OCI-LY1 (cell line): ENCODE measurements around the gene EFHC2.

Source experiments
- H2AFZ ChIP-seq: fragments of 200-600 bp; sonication (generic), shearing (Covaris generic); 2 replicates; pipeline ENCODE4 v1.6.0; 2014; ENCODE audit warnings: antibody characterized with exemption, mild to moderate bottlenecking, low read length
- H3F3A ChIP-seq: fragments of 200-600 bp; sonication (generic), shearing (Covaris generic); 2 replicates; pipeline ENCODE4 v1.6.0; 2014; ENCODE audit warnings: mild to moderate bottlenecking, antibody characterized with exemption, low read length, moderate library complexity; ENCODE audit not compliant: insufficient read depth
- H3K27ac ChIP-seq: fragments of 200-600 bp; sonication (generic); 2 replicates; pipeline ENCODE4 v1.5.1; 2014; ENCODE audit warnings: low read length, mixed run types, mild to moderate bottlenecking, low read depth; ENCODE audit not compliant: poor library complexity, severe bottlenecking
- H3K27me3 ChIP-seq: fragments of 200-600 bp; sonication (generic); 2 replicates; pipeline ENCODE4 v1.6.0; 2014; ENCODE audit warnings: antibody characterized with exemption, mild to moderate bottlenecking, low read length, moderate library complexity; ENCODE audit not compliant: insufficient read depth
- H3K36me3 ChIP-seq: fragments of 200-600 bp; sonication (generic); 2 replicates; pipeline ENCODE4 v1.6.1; 2014; ENCODE audit warnings: mild to moderate bottlenecking, antibody characterized with exemption, low read length, moderate library complexity, mixed read lengths; ENCODE audit not compliant: insufficient read depth
- H3K4me1 ChIP-seq: fragments of 200-600 bp; sonication (generic); 2 replicates; pipeline ENCODE4 v1.5.1; 2014; ENCODE audit warnings: mild to moderate bottlenecking, low read length, moderate library complexity; ENCODE audit not compliant: insufficient read depth, severe bottlenecking
- H3K4me2 ChIP-seq: fragments of 200-600 bp; sonication (generic), shearing (Covaris generic); 2 replicates; pipeline ENCODE4 v1.6.1; 2014; ENCODE audit warnings: low read length
- H3K4me3 ChIP-seq: fragments of 200-600 bp; sonication (generic); 2 replicates; pipeline ENCODE4 v1.5.1; 2014; ENCODE audit warnings: low read length, low read depth, mild to moderate bottlenecking, mixed read lengths; ENCODE audit not compliant: poor library complexity, severe bottlenecking
- H3K79me2 ChIP-seq: fragments of 200-600 bp; shearing (Covaris generic); 2 replicates; pipeline ENCODE4 v1.6.1; 2016; ENCODE audit warnings: mixed run types, low read length, mixed read lengths; ENCODE audit not compliant: insufficient read depth
- H3K9ac ChIP-seq: fragments of 200-600 bp; sonication (generic), shearing (Covaris generic); 2 replicates; pipeline ENCODE4 v1.6.1; 2014; ENCODE audit warnings: mild to moderate bottlenecking, low read length, mixed read lengths
- H3K9me2 ChIP-seq: fragments of 200-600 bp; sonication (generic), shearing (Covaris generic); 2 replicates; pipeline ENCODE4 v1.6.1; 2014; ENCODE audit warnings: low read depth, mild to moderate bottlenecking, low read length, mixed read lengths
- H3K9me3 ChIP-seq: fragments of 200-600 bp; shearing (Covaris generic); 2 replicates; pipeline ENCODE4 v1.6.1; 2014; ENCODE audit warnings: low read length, mixed read lengths
- H4K20me1 ChIP-seq: fragments of 200-600 bp; sonication (generic), shearing (Covaris generic); 2 replicates; pipeline ENCODE4 v1.6.0; 2016; ENCODE audit warnings: mild to moderate bottlenecking, low read length; ENCODE audit not compliant: insufficient read depth
- CTCF ChIP-seq: fragments of 200-600 bp; sonication (generic), shearing (Covaris generic); IDR thresholded peaks from 2 replicates; pipeline ENCODE4 v1.5.1; 2017; ENCODE audit warnings: mild to moderate bottlenecking, antibody characterized with exemption, low read length, moderate library complexity, mixed read lengths
- EZH2 ChIP-seq: fragments of 200-600 bp; sonication (generic), shearing (Covaris generic); IDR thresholded peaks from 2 replicates; pipeline ENCODE4 v1.8.0; 2017; ENCODE audit warnings: borderline replicate concordance, mixed run types, mild to moderate bottlenecking, antibody characterized with exemption, low read length, moderate library complexity, mixed read lengths

EFHC2 gene

DNA sequence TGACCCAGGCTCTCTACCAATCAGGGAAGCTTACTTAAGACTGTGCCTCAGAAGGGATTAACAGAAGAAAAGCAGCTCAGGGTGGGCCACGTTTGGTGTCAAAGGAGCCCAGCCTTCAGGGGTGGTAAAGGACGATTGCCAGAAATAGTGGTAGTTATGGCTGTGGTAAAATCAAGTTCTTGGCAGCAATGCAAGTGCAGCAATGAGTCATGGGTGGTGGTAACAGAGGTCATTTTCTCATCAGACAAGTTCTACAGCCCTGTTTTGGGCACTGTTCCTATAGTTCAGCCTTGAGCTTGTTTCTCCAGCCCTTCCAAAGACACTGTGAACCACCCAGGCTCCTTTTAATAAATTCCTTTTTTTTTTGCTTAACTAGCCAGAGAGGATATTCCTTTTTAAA lies 120.3 kb downstream of the EFHC2 start:
- no peak overlapping the region for H3K4me2 ChIP-seq
- TF ChIP-seq EZH2: no peak
- TF ChIP-seq CTCF: no peak
- no peak overlapping the region for H2AFZ ChIP-seq
- no peak overlapping the region for H3K27ac ChIP-seq
- no peaks in the 10 kb centered on the region for H3F3A ChIP-seq
- H4K20me1 ChIP-seq: no peaks in the 10 kb centered on the region
- no peak overlapping the region for H3K9ac ChIP-seq
- no peaks in the 10 kb centered on the region for H3K9me2 ChIP-seq
- no peaks in the 10 kb centered on the region for H3K4me1 ChIP-seq
- H3K79me2 ChIP-seq: no peaks in the 10 kb centered on the region
- H3K27me3 ChIP-seq: no peaks in the 10 kb centered on the region
- no peak overlapping the region for H3K4me3 ChIP-seq
- no peaks in the 10 kb centered on the region for H3K9me3 ChIP-seq
- H3K36me3 ChIP-seq: no peaks in the 10 kb centered on the region

DNA sequence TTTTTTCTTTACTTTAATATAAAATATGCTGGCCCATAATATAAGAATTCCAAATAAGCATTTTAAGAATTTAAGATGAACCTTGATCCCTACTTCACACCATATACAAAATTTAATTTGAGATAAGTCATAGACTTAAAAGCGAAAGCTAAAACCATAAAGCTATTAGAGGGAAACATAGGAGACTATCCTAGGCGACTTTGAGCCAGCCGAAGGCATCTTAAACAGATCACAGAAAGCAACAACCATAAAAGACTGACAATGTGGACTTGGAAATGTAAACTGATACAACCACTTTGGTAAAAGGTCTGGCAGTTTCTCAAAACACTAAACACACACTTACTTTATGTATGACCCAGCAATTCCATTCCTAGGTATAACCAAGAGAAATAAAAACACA lies 125.0 kb downstream of the EFHC2 start:
- Histone ChIP-seq H3K4me3 (no peak overlapping the region), H3K27ac (no peak overlapping the region), H4K20me1 (no peaks in the 10 kb centered on the region), H3K27me3 (no peaks in the 10 kb centered on the region), H3K36me3 (no peaks in the 10 kb centered on the region), H3K9me3 (no peaks in the 10 kb centered on the region), H2AFZ (no peak overlapping the region), H3K4me2 (no peak overlapping the region), H3K9me2 (no peaks in the 10 kb centered on the region), H3F3A (no peaks in the 10 kb centered on the region), H3K4me1 (no peaks in the 10 kb centered on the region), H3K9ac (no peak overlapping the region), H3K79me2 (no peaks in the 10 kb centered on the region)
- no peak for TF ChIP-seq CTCF
- TF ChIP-seq EZH2: no peak

DNA sequence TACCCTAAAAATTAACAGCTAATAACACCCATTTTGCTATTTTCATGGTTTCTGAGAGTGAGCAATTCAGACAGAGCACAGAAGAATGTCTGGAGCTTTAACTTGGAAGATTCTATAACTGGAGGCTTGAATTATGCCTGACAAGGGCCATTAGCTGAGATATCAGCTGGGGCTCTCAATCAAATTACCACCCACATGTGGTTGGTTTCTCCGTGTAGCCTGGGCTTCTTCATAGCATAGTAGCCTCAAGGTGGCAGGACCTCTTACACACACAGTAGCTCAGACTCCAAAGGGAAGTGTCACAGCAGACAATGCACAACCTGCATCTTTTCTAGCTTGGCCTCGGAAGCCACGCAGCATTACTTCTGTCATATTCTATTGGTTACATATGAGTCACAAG lies 127.3 kb downstream of the EFHC2 start:
- H3K4me1 ChIP-seq: no peaks in the 10 kb centered on the region
- H3K79me2 ChIP-seq: no peaks in the 10 kb centered on the region
- no peaks in the 10 kb centered on the region for H3K9me2 ChIP-seq
- H3K36me3 ChIP-seq: no peaks in the 10 kb centered on the region
- no peak for TF ChIP-seq EZH2
- no peak for TF ChIP-seq CTCF
- no peak overlapping the region for H3K4me2 ChIP-seq
- H3K9me3 ChIP-seq: no peaks in the 10 kb centered on the region
- H2AFZ ChIP-seq: no peak overlapping the region
- no peaks in the 10 kb centered on the region for H3K27me3 ChIP-seq
- H3K9ac ChIP-seq: no peak overlapping the region
- no peaks in the 10 kb centered on the region for H4K20me1 ChIP-seq
- H3K4me3 ChIP-seq: no peak overlapping the region
- no peaks in the 10 kb centered on the region for H3F3A ChIP-seq
- H3K27ac ChIP-seq: no peak overlapping the region

DNA sequence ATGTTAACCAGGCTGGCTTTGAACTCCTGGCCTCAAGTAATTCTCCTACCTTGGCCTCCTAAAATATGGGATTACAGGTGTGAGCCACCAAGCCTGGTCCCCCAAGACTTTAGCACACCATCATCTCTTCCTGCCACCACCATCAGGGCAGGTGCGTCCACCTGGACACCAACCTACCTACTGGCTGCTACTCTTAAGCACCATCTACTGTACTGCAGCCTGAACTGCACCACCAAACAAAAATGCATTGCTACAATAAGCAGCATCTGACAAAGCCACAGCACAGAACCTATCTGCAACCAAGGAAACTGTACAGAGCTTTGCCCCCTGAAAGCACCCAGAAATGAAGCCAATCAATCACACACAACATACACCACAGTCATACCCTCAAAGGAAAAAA lies 139.7 kb downstream of the EFHC2 start:
- Histone ChIP-seq H3K79me2 (no peaks in the 10 kb centered on the region), H3K9me3 (no peaks in the 10 kb centered on the region), H3K27ac (no peak overlapping the region), H3K27me3 (no peaks in the 10 kb centered on the region), H2AFZ (no peak overlapping the region), H3K9me2 (no peaks in the 10 kb centered on the region), H3K4me3 (no peak overlapping the region), H3F3A (no peaks in the 10 kb centered on the region), H3K9ac (no peak overlapping the region), H3K36me3 (no peaks in the 10 kb centered on the region), H3K4me2 (no peak overlapping the region), H4K20me1 (no peaks in the 10 kb centered on the region), H3K4me1 (no peaks in the 10 kb centered on the region)
- TF ChIP-seq CTCF (no peak; the same call in 1 of the 2 replicates), EZH2 (no peak)
